ENCODE measurements around the gene SSH3.
A peak's percentile ranks its signal among the peaks of the same experiment; 100 is the strongest.
"Not testable (repeated sequence)": the region's sequence is repeated elsewhere in the genome, so short reads cannot be mapped to it uniquely, and the experiment has no call there.

The SSH3 gene

GRCh38 chr11:67312187-67313021 lies 9.1 kb downstream of the SSH3 start:
- DNase-seq (ENCODE audit: low spot score): no peak

GRCh38 chr11:67313125-67313890 lies 10.0 kb downstream of the SSH3 start:
- no peak for DNase-seq (ENCODE audit: low spot score)

GRCh38 chr11:67314218-67314617 lies 10.9 kb downstream of the SSH3 start:
- no peak for DNase-seq (ENCODE audit: low spot score)

GRCh38 chr11:67315325-67315909 lies 12.1 kb downstream of the SSH3 start:
- DNase-seq (ENCODE audit: low spot score): no peak

- DNase-seq (ENCODE audit: low spot score): no peak
Observed at GRCh38 chr11:67316882-67317204, 13.5 kb downstream of the SSH3 start.

- peak; percentile 98 for DNase-seq (ENCODE audit: low spot score)
Observed at GRCh38 chr11:67317205-67317887, 14.0 kb downstream of the SSH3 start.

GRCh38 chr11:67317888-67318555 lies 14.7 kb downstream of the SSH3 start:
- no peak for DNase-seq (ENCODE audit: low spot score)

- not testable (repeated sequence) for DNase-seq (ENCODE audit: low spot score)
Observed at GRCh38 chr11:67318876-67319275, 15.5 kb downstream of the SSH3 start.

- no peak for DNase-seq (ENCODE audit: low spot score)
Observed at GRCh38 chr11:67320011-67320410, 16.7 kb downstream of the SSH3 start.

GRCh38 chr11:67320691-67321090 lies 17.4 kb downstream of the SSH3 start:
- DNase-seq (ENCODE audit: low spot score): no peak

GRCh38 chr11:67321313-67321871 lies 18.1 kb downstream of the SSH3 start:
- DNase-seq (ENCODE audit: low spot score): no peak

- DNase-seq (ENCODE audit: low spot score): no peak
Observed at GRCh38 chr11:67322049-67322448, 18.7 kb downstream of the SSH3 start.

- no peak for DNase-seq (ENCODE audit: low spot score)
Observed at GRCh38 chr11:67323526-67323925, 20.2 kb downstream of the SSH3 start.

- DNase-seq (ENCODE audit: low spot score): no peak
Observed at GRCh38 chr11:67332081-67332691, 28.9 kb downstream of the SSH3 start.

GRCh38 chr11:67337257-67337656 lies 33.9 kb downstream of the SSH3 start:
- no peak for DNase-seq (ENCODE audit: low spot score)

- no peak for DNase-seq (ENCODE audit: low spot score)
Observed at GRCh38 chr11:67344264-67344663, 40.9 kb downstream of the SSH3 start.

- DNase-seq (ENCODE audit: low spot score): no peak
Observed at GRCh38 chr11:67345247-67345919, 42.1 kb downstream of the SSH3 start.

- DNase-seq (ENCODE audit: low spot score): no peak
Observed at GRCh38 chr11:67345920-67346819, 42.8 kb downstream of the SSH3 start.

GRCh38 chr11:67347964-67348749 lies 44.8 kb downstream of the SSH3 start:
- no peak for DNase-seq (ENCODE audit: low spot score)
